Activated effector memory CD4-positive, alpha-beta T cell treated with anti-CD3 and anti-CD28 coated beads, Interleukin-2, amount 50 U/mL, for 16 hours (primary cell): ENCODE measurements around the gene FAXDC2.

Experiments
- DNase-seq: peaks from one replicate; pipeline ENCODE4 v3.0.0-alpha.2; 2020

The FAXDC2 gene

GRCh38 chr5:154793599-154794524, 56.5 kb downstream of the FAXDC2 start:
- no peak for DNase-seq

- DNase-seq, result no peak
Observed at GRCh38 chr5:154791535-154791934, 58.9 kb downstream of the FAXDC2 start.

GRCh38 chr5:154788212-154788611, 62.2 kb downstream of the FAXDC2 start:
- no peak for DNase-seq

- no peak for DNase-seq
Observed at GRCh38 chr5:154786414-154786813, 64.0 kb downstream of the FAXDC2 start.

- no peak for DNase-seq
Observed at GRCh38 chr5:154784856-154785255, 65.5 kb downstream of the FAXDC2 start.

- no peak for DNase-seq
Observed at GRCh38 chr5:154783774-154784460, 66.5 kb downstream of the FAXDC2 start.

GRCh38 chr5:154782812-154783592, 67.4 kb downstream of the FAXDC2 start:
- DNase-seq, result no peak

- DNase-seq, result no peak
Observed at GRCh38 chr5:154782326-154782725, 68.1 kb downstream of the FAXDC2 start.

GRCh38 chr5:154780128-154780527, 70.3 kb downstream of the FAXDC2 start:
- DNase-seq, result no peak

- no peak for DNase-seq
Observed at GRCh38 chr5:154779105-154779504, 71.3 kb downstream of the FAXDC2 start.

- no peak for DNase-seq
Observed at GRCh38 chr5:154778534-154778933, 71.9 kb downstream of the FAXDC2 start.

- DNase-seq, result no peak
Observed at GRCh38 chr5:154776167-154776566, 74.2 kb downstream of the FAXDC2 start.

- peak; percentile 52 for DNase-seq
Observed at GRCh38 chr5:154773326-154773725, 77.1 kb downstream of the FAXDC2 start.

GRCh38 chr5:154771383-154771901, 79.0 kb downstream of the FAXDC2 start:
- DNase-seq, result peak; percentile 56

- DNase-seq, result no peak
Observed at GRCh38 chr5:154770111-154770510, 80.3 kb downstream of the FAXDC2 start.
